Measurements from ENCODE around the gene ALOX12. TPM values are rescaled to one million over a fixed set of nuclear protein-coding genes. Genes with fewer than 3 reads are reported as not detected.

ALOX12 gene
- total RNA-seq, 4 donors from 2014 or later = 0.17 TPM; not detected in 3

DNA sequence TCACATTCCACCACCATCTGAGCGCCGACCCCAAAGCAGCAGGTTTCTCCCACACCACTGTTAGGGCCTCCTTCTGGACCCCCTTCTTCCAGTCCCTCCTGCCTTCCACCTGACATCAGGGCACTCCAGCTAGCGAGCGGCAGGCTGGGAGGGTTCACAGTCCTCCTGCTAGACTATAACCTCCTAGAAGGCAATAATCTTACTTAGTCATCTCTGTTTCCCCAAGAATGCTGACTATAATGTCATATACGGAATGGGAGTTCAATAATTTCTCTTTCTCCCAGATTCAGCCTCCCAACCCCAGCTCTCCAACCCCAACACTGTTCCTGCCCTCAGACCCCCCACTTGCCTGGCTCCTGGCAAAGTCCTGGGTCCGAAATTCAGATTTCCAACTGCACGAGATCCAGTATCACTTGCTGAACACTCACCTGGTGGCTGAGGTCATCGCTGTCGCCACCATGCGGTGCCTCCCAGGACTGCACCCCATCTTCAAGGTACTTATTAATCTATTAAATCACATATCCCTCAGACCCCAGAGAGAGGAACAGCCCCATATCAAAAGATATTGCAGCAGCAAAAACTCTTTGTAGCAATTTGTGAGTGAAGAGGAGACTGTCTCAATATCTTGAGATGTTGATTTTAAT, 5.6 kb downstream of the ALOX12 start:
- peaks cover 0 to 5% (median 1%) of the 10 kb centered on the region in 4 donors for H3K4me1 ChIP-seq
- TF ChIP-seq POLR2A (IDR thresholded peaks at IDR 0.05; ENCODE audit: low read depth) = no peak
- TF ChIP-seq, protein P1, sequence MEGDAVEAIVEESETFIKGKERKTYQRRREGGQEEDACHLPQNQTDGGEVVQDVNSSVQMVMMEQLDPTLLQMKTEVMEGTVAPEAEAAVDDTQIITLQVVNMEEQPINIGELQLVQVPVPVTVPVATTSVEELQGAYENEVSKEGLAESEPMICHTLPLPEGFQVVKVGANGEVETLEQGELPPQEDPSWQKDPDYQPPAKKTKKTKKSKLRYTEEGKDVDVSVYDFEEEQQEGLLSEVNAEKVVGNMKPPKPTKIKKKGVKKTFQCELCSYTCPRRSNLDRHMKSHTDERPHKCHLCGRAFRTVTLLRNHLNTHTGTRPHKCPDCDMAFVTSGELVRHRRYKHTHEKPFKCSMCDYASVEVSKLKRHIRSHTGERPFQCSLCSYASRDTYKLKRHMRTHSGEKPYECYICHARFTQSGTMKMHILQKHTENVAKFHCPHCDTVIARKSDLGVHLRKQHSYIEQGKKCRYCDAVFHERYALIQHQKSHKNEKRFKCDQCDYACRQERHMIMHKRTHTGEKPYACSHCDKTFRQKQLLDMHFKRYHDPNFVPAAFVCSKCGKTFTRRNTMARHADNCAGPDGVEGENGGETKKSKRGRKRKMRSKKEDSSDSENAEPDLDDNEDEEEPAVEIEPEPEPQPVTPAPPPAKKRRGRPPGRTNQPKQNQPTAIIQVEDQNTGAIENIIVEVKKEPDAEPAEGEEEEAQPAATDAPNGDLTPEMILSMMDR (IDR thresholded peaks at IDR 0.05) = peak; percentile 16 to 46 (median 30)
- H3K9me3 ChIP-seq = no peaks in the 10 kb centered on the region
- no peak overlapping the region for H3K27ac ChIP-seq (replicated peaks in 1 of 4)
- no peak for DNase-seq (ENCODE audit: extremely low spot score)
- no peaks in the 10 kb centered on the region for H3K27me3 ChIP-seq
- peaks cover 30 to 69% (median 61%) of the 10 kb centered on the region in 4 donors for H3K36me3 ChIP-seq
- 63% methylated on average over 9 of the region's 10 CpGs for WGBS
- intact Hi-C loops (cut with DNase I) = loop anchor here (5.0 to 10.0 kb wide), 2 partner anchors 157 to 334 kb away; no protein-coding TSS in a partner anchor
- no peak overlapping the region for H3K4me3 ChIP-seq

DNA sequence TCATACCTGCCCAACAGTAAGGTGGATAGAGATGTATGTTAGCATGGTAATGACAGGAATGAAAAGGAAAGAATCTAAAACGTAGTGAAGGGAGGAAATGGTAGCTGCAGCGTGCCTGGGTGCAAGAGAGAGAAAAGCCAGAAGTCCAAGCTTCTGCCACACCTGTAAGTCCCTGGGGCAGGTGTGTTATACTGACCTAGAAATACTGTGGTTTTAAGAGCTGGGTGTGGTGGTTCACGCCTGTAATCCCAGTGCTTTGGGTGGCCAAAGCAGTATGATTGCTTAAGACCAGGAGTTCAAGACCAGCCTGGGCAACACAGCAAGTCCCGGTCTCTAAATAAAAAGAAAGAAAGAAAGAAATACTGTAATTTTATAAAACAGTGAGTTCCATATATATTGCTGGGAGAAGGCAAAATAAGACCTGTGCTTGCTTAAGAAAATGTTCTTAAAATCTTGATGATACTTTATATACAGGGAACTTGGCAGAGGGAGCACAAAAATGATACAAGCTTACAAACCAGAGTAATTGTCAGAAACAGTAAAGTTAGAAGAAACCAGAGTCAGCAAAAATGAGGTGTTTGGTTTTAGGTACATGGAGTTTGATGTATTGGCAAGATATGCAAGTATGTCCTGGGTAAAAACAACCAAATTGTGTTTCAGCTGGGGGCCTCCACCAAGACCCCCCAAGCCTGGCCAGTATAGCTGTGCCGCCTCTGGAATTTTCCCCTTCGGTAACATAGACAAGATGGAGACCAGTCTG, 6.6 kb downstream of the ALOX12 start:
- Histone ChIP-seq H3K27ac (replicated peaks in 1 of 4) (no peak overlapping the region), H3K9me3 (no peaks in the 10 kb centered on the region), H3K4me1 (peaks cover 0 to 3% (median 0%) of the 10 kb centered on the region in 4 donors), H3K27me3 (no peaks in the 10 kb centered on the region), H3K36me3 (peaks cover 30 to 73% (median 65%) of the 10 kb centered on the region in 4 donors), H3K4me3 (no peak overlapping the region)
- TF ChIP-seq EP300 (IDR thresholded peaks at IDR 0.05) (no peak), POLR2A (IDR thresholded peaks at IDR 0.05; ENCODE audit: low read depth) (no peak), POLR2AphosphoS5 (IDR thresholded peaks at IDR 0.05) (no peak)
- TF ChIP-seq, protein P1 (IDR thresholded peaks at IDR 0.05) = no peak
- intact Hi-C loops (cut with DNase I) = loop anchor here (5.0 to 10.0 kb wide), 2 partner anchors 158 to 335 kb away; no protein-coding TSS in a partner anchor
- WGBS = 92% methylated on average over 6 of the region's 6 CpGs
- no peak for DNase-seq (ENCODE audit: extremely low spot score)

DNA sequence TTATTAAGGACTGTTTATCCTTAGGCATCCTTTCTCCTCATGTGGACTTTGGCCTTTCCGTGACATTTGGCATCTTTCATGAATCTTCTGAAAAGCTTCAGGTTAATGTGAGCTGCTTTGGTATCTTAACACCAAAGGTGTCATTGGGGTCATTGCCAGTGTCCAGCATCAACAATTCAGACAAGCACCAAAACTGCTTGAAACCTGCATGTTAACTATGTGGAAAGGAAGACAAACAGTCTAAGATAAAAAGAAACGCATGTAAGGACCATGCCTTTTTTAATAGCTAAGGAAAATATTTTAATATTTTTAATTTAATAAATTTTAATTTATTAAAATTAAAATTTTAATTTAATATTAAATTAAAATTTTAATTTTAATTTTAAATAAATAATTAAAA, 7.9 kb downstream of the ALOX12 start:
- whole genome bisulfite sequencing = 91% methylated on average over 2 of the region's 2 CpGs
- intact Hi-C loops (cut with DNase I) = loop anchor here (2.0 to 10.0 kb wide), 3 partner anchors 93 to 336 kb away; no protein-coding TSS in a partner anchor
- Histone ChIP-seq H3K27ac (replicated peaks in 1 of 4) (no peak overlapping the region), H3K36me3 (peaks cover 30 to 78% (median 62%) of the 10 kb centered on the region in 4 donors), H3K4me1 (peaks cover 0 to 13% (median 0%) of the 10 kb centered on the region in 4 donors), H3K4me3 (no peak overlapping the region), H3K9me3 (no peaks in the 10 kb centered on the region), H3K27me3 (no peaks in the 10 kb centered on the region)
- TF ChIP-seq POLR2AphosphoS5 (IDR thresholded peaks at IDR 0.05) (no peak), EP300 (IDR thresholded peaks at IDR 0.05) (no peak), POLR2A (IDR thresholded peaks at IDR 0.05; ENCODE audit: low read depth) (no peak)
- TF ChIP-seq, protein P1 (IDR thresholded peaks at IDR 0.05) = no peak
- no peak for DNase-seq (ENCODE audit: extremely low spot score)

DNA sequence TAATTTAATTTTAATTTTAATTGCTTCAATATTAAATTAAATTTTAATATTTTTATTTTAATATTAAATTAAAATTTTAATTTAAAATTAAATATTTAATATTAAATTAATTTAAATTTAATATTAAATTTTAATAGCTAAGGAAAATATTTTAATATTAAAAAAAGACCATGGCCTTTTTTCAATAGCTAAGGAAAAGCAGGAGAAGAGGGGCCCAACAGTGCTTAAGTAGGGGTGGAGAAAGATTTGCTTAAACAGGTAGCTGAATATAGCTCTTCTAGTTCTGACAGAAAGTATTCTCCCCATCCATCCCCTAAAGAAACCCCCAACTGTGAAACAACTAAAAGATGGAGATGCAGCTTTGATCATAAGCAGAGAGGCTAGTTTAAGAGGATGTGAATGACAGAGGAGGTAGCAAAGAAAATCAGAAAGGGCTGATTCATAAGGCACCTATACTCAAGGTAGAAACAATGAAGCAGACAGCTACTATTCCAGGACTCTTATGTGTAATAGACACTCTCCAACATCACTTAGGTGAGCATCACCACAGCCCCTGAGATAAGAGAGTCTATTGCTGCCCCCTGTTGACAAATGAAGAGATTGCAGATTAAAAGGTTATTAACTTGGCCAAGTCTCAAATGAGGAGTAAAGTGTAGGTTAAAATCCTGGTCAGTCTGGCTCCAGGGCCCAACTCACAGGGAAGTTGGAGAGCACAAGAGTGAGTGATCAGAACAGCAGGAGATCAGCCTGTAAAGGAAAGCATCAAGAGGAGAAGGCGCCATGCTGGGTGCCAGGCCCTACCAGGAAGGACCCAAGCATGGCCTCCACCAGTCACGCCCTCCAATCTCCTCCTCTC, 8.8 kb downstream of the ALOX12 start:
- intact Hi-C loops (cut with DNase I) = loop anchor here (2.0 to 10.0 kb wide), 3 partner anchors 94 to 337 kb away; no protein-coding TSS in a partner anchor
- no peaks in the 10 kb centered on the region for H3K27me3 ChIP-seq
- no peak overlapping the region for H3K27ac ChIP-seq (replicated peaks in 1 of 4)
- H3K36me3 ChIP-seq = peaks cover 23 to 76% (median 57%) of the 10 kb centered on the region in 4 donors
- 90% methylated on average over 2 of the region's 2 CpGs for WGBS
- DNase-seq (ENCODE audit: extremely low spot score) = no peak
- H3K4me1 ChIP-seq = peaks cover 0 to 21% (median 6%) of the 10 kb centered on the region in 4 donors
- TF ChIP-seq, protein P1 (IDR thresholded peaks at IDR 0.05) = peak; percentile 64 to 77 (median 67)
- no peak for TF ChIP-seq POLR2AphosphoS5 (IDR thresholded peaks at IDR 0.05)
- H3K4me3 ChIP-seq = no peak overlapping the region
- no peaks in the 10 kb centered on the region for H3K9me3 ChIP-seq

All from esophagus muscularis mucosa (tissue), 4 donors.